K562 (cell line): ENCODE data around the gene CEMIP. TPM values are rescaled to one million over a fixed set of nuclear protein-coding genes. Genes with fewer than 3 reads are reported as not detected.

Experiments used
- CGGBP1 ChIP-seq: fragments of 250-450 bp; sonication (Bioruptor Pico); IDR thresholded peaks from 2 replicates; pipeline ENCODE4 v1.9.0; 2021; ENCODE audit warnings: mild to moderate bottlenecking
- CTBP1 ChIP-seq: fragments of 450-650 bp; IDR thresholded peaks from 2 replicates; pipeline ENCODE4 v1.6.1; 2016; ENCODE audit warnings: borderline replicate concordance
- CXXC5 ChIP-seq: fragments of 250-450 bp; sonication (Bioruptor Pico); IDR thresholded peaks from 2 replicates; pipeline ENCODE4 v1.8.0; 2022; ENCODE audit warnings: inconsistent platforms, mild to moderate bottlenecking, moderate library complexity
- ELF2 ChIP-seq: fragments of 250-450 bp; sonication (Bioruptor Pico); IDR thresholded peaks from 2 replicates; pipeline ENCODE4 v1.5.0; 2021; ENCODE audit warnings: mild to moderate bottlenecking
- ETV5 ChIP-seq: sonication (generic); formaldehyde crosslinking; IDR thresholded peaks from 2 replicates; pipeline ENCODE4 v1.4.0; 2020; ENCODE audit warnings: low read depth, mild to moderate bottlenecking, missing genetic modification reagents
- NR1H2 ChIP-seq: sonication (generic); formaldehyde crosslinking; IDR thresholded peaks from 2 replicates; pipeline ENCODE4 v1.4.0; 2020; ENCODE audit warnings: mild to moderate bottlenecking, missing genetic modification reagents
- OTX1 ChIP-seq: fragments of 450-650 bp; formaldehyde crosslinking; IDR thresholded peaks from 2 replicates; pipeline ENCODE4 v1.4.0; 2022; ENCODE audit warnings: mild to moderate bottlenecking
- POLR3A ChIP-seq: IDR thresholded peaks from 2 replicates; pipeline ENCODE4 v1.6.1; 2011; ENCODE audit warnings: borderline replicate concordance, mild to moderate bottlenecking, moderate library complexity; ENCODE audit not compliant: insufficient read length, insufficient read depth; ENCODE audit errors: extremely low read depth
- PTBP1 ChIP-seq: fragments of 200-400 bp; formaldehyde crosslinking; IDR thresholded peaks from 2 replicates; pipeline ENCODE4 v1.6.1; 2017; ENCODE audit warnings: low read depth, low read length
- RBM17 ChIP-seq: fragments of 200-400 bp; formaldehyde crosslinking; IDR thresholded peaks from 2 replicates; pipeline ENCODE4 v1.6.1; 2017; ENCODE audit warnings: low read depth, mild to moderate bottlenecking, low read length, borderline replicate concordance
- RBM34 ChIP-seq: fragments of 200-400 bp; formaldehyde crosslinking; IDR thresholded peaks from 2 replicates; pipeline ENCODE4 v1.6.1; 2018; ENCODE audit warnings: low read length, borderline replicate concordance; ENCODE audit not compliant: insufficient read depth
- SMARCC2 ChIP-seq: fragments of 450-650 bp; IDR thresholded peaks from 2 replicates; pipeline ENCODE4 v1.6.1; 2017; ENCODE audit warnings: antibody characterized with exemption, moderate library complexity, mild to moderate bottlenecking, low read depth
- SP2 ChIP-seq: IDR thresholded peaks from 2 replicates; pipeline ENCODE4 v1.6.1; 2011; ENCODE audit warnings: mild to moderate bottlenecking, low read depth, low read length, moderate library complexity; ENCODE audit not compliant: poor library complexity, severe bottlenecking; ENCODE audit errors: extremely low read depth
- TBL1XR1 ChIP-seq, 2 experiments: IDR thresholded peaks; 2 replicates each; pipeline ENCODE4 v1.6.1; 2012; ENCODE audit warnings: improper control_type of control experiment in 2 of 2, low read length in 2 of 2, mild to moderate bottlenecking in 1 of 2
- ZNF354B ChIP-seq: fragments of 250-450 bp; sonication (Bioruptor Pico); IDR thresholded peaks from 2 replicates; pipeline ENCODE4 v1.4.0; 2020
- polyA plus RNA-seq, 8 experiments: library from polyadenylated mRNA; depleted of rRNA in 4 of 8; stranded (reverse) in 5 of 8; unstranded in 3 of 8; fragments of >200 nt; fragmentation: Nextera tagmentation in 2 of 8; fragmentation: Illumina TruSeq in 1 of 8; extraction: Ambion mirVana in 2 of 8; extraction: Trizol in 1 of 8; gene quantifications; 2 replicates each; pipeline versions ENCODE4 v1.2.1 to v1.2.3, GENCODE V29; 2011 to 2014; ENCODE audit warnings: inconsistent platforms in 1 of 8, missing spikeins in 1 of 8
- total RNA-seq, 7 experiments: library from RNA; depleted of rRNA in 6 of 7; stranded (reverse); fragments of >200 nt in 6 of 7; fragmentation: Illumina TruSeq in 2 of 7; extraction: Trizol in 2 of 7; gene quantifications; 2 replicates each; pipeline versions ENCODE4 v1.2.1 to v1.2.3, GENCODE V29; 2011 to 2021; ENCODE audit warnings: low replicate concordance in 1 of 7
- TF ChIP-seq, protein P1 (sequence below): fragments of 250-450 bp; sonication (Bioruptor Pico); IDR thresholded peaks from 2 replicates; pipeline ENCODE4 v1.4.0; 2020; ENCODE audit warnings: mild to moderate bottlenecking, moderate library complexity
- TF ChIP-seq, protein P2 (sequence below), 2 experiments: fragments of 450-650 bp in 1 of 2; IDR thresholded peaks; 2 replicates each; pipeline ENCODE4 v1.6.1; 2011 to 2017; ENCODE audit warnings: low read depth in 2 of 2, antibody characterized with exemption in 1 of 2, borderline replicate concordance in 1 of 2, low read length in 1 of 2, mild to moderate bottlenecking in 1 of 2, mixed read lengths in 1 of 2; ENCODE audit not compliant: control insufficient read depth in 1 of 2

Gene CEMIP
- total and polyA plus RNA-seq, 9 of the 15 experiments (the other 6 are each of a cell fraction or from before 2014, with no cell fraction given): 0.33 TPM; not detected in 8

- TF ChIP-seq ZNF354B (CRISPR knock-in tag) (no peak), POLR3A (no peak), ELF2 (no peak), TBL1XR1 (IDR thresholded peaks at IDR 0.05; ENCODE audit: low read length in 2 of 2) (0 out of 4 replicates have a peak, but pooled peaks of 1 of the 2 experiments have one; percentile 9), ETV5 (CRISPR knock-in tag) (no peak), SP2 (no peak), PTBP1 (no peak), RBM17 (no peak), NR1H2 (CRISPR knock-in tag) (no peak), CTBP1 (peak; percentile 76), OTX1 (CRISPR knock-in tag) (no peak), CXXC5 (peak; percentile 83), RBM34 (no peak), CGGBP1 (CRISPR knock-in tag) (no peak), SMARCC2 (no peak)
- TF ChIP-seq, protein P1, sequence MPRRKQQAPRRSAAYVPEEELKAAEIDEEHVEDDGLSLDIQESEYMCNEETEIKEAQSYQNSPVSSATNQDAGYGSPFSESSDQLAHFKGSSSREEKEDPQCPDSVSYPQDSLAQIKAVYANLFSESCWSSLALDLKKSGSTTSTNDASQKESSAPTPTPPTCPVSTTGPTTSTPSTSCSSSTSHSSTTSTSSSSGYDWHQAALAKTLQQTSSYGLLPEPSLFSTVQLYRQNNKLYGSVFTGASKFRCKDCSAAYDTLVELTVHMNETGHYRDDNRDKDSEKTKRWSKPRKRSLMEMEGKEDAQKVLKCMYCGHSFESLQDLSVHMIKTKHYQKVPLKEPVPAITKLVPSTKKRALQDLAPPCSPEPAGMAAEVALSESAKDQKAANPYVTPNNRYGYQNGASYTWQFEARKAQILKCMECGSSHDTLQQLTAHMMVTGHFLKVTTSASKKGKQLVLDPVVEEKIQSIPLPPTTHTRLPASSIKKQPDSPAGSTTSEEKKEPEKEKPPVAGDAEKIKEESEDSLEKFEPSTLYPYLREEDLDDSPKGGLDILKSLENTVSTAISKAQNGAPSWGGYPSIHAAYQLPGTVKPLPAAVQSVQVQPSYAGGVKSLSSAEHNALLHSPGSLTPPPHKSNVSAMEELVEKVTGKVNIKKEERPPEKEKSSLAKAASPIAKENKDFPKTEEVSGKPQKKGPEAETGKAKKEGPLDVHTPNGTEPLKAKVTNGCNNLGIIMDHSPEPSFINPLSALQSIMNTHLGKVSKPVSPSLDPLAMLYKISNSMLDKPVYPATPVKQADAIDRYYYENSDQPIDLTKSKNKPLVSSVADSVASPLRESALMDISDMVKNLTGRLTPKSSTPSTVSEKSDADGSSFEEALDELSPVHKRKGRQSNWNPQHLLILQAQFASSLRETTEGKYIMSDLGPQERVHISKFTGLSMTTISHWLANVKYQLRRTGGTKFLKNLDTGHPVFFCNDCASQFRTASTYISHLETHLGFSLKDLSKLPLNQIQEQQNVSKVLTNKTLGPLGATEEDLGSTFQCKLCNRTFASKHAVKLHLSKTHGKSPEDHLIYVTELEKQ (CRISPR knock-in tag): no peak
- TF ChIP-seq, protein P2, sequence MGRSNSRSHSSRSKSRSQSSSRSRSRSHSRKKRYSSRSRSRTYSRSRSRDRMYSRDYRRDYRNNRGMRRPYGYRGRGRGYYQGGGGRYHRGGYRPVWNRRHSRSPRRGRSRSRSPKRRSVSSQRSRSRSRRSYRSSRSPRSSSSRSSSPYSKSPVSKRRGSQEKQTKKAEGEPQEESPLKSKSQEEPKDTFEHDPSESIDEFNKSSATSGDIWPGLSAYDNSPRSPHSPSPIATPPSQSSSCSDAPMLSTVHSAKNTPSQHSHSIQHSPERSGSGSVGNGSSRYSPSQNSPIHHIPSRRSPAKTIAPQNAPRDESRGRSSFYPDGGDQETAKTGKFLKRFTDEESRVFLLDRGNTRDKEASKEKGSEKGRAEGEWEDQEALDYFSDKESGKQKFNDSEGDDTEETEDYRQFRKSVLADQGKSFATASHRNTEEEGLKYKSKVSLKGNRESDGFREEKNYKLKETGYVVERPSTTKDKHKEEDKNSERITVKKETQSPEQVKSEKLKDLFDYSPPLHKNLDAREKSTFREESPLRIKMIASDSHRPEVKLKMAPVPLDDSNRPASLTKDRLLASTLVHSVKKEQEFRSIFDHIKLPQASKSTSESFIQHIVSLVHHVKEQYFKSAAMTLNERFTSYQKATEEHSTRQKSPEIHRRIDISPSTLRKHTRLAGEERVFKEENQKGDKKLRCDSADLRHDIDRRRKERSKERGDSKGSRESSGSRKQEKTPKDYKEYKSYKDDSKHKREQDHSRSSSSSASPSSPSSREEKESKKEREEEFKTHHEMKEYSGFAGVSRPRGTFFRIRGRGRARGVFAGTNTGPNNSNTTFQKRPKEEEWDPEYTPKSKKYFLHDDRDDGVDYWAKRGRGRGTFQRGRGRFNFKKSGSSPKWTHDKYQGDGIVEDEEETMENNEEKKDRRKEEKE (IDR thresholded peaks at IDR 0.05; ENCODE audit: borderline replicate concordance in 1 of 2, control insufficient read depth in 1 of 2, low read depth in 2 of 2, low read length in 1 of 2): no peak
Measured at GRCh38 chr15:80989518-80990478, 210.6 kb downstream of the CEMIP start, which contains the start of gene MESD (continued).
